Hematopoietic multipotent progenitor cell treated with erythropoietin and hydrocortisone succinate and interleukin-3 and kit ligand, for 15 days (in vitro differentiated cells): ENCODE results near the gene DYNLT1.
A peak's percentile ranks its signal among the peaks of the same experiment; 100 is the strongest.
"Not testable (repeated sequence)": the region's sequence is repeated elsewhere in the genome, so short reads cannot be mapped to it uniquely, and the experiment has no call there.

Experiments used
- DNase-seq: peaks from one replicate; pipeline ENCODE4 v3.0.0-alpha.2; 2015; ENCODE audit warnings: low spot score

Gene DYNLT1

DNA sequence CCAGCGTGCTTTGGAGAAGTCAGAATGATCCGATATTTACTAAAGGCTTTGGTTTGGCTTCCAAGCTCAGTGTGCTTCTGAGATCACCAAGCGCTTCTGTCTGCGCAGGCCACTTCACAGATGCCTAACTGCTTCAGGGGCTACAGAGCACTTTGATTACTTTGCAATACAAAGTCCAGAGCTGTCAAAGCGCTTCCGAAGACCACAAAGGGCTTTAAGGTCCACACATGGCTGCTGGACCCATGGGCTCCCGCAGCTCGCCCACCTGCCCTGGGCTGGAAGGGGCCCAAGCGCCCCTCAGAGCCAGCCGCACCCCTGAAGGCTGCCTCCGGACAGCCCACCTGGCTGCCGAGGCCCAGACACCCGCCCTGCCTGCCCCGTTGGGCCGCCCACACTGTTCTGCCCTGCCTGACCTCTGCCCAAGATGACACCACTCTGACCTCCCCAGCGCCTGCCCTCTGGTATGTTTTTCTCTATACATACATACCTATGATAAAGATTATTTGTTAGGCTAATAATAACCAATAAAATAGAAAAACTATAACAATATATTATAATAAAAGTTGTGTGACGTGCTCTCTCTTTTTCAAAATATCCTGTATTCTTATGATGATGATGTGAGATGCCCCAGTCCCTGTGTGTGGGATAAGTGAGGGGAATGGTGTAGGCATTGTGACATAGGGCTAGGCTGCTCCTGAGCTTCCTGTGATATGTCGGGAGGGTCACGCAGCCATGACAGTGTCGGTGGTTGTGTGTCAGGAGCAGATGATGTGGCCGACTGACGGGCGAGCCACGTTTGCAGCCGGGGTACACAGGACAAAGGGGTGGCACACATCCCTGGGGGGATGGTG is 22.6 kb downstream of the DYNLT1 start:
- DNase-seq: no peak

- no peak for DNase-seq
Measured at GRCh38 chr6:158620963-158621693, 23.4 kb downstream of the DYNLT1 start.

DNA sequence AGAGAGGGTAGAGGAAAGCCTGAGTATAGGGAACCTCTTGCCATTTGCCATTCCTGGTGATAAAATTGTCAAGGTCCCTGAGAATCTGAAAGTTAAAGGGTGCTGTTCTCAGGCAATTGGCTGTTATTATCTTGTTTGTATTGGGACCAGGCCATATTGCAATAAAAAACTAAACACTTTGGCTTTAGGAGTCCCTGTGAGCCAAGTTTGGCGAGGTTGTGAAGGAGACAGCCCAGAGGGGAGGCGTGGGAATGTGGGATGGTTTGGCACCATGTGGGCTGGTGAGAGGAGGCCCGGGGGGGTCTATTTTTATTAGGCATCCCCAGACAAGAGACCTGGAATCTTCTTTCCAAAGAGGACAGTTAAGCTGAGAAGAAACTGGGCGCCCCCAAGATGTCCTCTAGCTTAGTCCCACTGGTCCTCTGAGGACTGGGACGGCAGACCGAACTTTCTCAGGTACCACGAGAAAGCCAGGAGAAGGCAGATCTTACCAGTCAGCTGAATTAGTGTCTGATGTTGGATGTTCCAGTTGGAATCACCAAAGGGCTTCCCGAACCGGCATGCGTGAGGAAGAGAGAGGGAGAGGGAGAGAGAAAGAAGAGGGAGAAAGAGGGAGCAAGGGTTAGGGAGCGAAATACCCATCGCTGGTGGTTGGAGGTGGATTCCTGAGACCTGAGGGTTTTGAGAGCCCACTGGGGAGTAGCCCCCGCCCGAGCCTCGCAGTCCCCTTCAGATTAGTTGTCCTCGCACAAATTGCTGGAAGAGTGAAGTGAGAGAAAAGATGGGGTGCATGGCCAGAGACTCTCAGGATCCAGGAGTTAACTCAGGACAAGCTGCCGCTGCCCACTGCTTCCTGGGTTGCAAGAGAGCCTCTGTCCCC is 24.4 kb downstream of the DYNLT1 start:
- no peak for DNase-seq

DNA sequence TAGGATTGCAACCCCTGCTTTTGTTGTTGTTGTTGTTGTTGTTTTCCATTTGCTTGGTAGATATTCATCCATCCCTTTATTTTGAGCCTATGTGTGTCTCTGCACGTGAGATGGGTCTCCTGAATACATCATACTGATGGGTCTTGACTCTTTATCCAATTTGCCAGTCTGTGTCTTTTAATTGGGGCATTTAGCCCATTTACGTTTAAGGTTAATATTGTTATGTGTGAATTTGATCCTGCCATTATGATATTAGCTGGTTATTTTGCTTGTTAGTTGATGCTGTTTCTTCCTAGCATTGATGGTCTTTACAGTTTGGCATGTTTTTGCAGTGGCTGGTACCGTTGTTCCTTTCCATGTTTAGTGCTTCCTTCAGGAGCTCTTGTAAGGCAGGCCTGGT is 26.3 kb downstream of the DYNLT1 start:
- not testable (repeated sequence) for DNase-seq

DNA sequence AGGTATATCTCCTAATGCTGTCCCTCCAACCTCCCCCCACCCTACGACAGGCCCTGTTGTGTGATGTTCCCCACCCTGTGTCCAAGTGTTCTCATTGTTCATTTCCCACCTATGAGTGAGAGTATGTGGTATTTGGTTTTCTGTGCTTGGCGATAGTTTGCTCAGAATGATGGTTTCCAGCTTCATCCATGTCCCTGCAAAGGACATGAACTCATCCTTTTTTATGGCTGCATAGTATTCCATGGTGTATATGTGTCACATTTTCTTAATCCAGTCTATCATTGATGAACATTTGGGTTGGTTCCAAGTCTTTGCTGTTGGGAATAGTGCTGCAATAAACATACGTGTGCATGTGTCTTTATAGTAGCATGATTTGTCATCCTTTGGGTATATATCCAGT is 29.9 kb downstream of the DYNLT1 start:
- DNase-seq: not testable (repeated sequence)

DNA sequence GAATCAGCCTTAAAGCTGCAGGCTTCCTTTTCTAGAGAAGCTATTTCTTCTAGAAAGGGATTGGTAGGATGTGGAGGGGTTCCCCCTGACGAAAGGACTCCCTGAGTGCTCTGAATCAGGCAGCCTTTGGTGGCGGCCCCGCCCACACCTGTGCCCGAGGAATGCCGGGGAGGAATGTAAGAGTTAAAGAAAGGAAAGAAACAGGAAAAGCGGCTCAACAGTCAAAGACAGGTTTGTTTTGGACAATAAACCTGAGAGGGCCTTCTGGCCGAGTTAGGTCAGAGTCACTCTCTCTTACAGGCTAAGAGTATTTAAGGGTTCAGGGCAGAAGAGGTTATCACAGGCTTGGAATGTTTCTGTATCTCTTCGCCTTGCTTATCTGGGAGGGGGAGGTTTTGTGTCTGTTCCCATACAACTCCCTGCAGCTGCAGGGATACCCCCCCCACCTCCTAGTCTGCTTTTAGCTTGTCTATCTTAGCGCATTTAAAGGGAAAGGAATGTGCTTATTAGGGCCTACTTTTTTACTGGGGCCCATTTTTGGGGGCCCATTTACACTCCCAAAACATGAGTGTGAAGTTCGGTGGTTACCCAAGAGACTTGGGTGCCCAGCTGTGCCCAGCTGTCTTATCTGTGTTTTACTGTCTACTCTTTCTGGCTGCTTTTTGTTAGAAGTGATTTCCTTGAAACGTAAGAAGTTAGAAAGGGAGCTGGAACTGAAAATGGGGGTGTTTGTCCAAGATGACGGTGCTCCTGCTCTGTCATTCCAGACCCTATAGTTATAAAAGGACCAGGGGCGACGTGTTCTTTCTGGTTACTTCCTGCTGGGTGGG is 32.8 kb downstream of the DYNLT1 start:
- no peak for DNase-seq

DNA sequence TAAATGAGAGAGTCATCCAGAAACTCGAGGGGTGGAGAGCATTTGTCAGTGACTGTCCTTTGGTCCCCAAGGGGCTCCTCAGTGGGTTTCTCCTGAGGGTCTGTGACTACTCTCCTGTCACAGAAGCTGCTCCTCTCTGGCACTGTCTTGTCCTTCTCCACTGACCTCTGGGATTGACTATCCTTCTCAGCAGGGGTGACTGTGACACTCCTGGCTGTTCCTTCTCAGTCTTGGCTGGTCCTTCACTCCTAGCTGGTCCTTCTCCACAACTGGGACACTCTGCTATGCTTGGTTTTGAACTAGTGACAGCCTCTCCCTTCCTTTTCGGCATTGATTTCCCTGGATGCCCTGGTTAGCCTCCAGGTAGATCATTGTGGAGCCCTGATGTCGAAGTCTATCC is 33.5 kb downstream of the DYNLT1 start:
- no peak for DNase-seq

GRCh38 chr6:158610319-158610968 is 34.1 kb downstream of the DYNLT1 start:
- no peak for DNase-seq

DNA sequence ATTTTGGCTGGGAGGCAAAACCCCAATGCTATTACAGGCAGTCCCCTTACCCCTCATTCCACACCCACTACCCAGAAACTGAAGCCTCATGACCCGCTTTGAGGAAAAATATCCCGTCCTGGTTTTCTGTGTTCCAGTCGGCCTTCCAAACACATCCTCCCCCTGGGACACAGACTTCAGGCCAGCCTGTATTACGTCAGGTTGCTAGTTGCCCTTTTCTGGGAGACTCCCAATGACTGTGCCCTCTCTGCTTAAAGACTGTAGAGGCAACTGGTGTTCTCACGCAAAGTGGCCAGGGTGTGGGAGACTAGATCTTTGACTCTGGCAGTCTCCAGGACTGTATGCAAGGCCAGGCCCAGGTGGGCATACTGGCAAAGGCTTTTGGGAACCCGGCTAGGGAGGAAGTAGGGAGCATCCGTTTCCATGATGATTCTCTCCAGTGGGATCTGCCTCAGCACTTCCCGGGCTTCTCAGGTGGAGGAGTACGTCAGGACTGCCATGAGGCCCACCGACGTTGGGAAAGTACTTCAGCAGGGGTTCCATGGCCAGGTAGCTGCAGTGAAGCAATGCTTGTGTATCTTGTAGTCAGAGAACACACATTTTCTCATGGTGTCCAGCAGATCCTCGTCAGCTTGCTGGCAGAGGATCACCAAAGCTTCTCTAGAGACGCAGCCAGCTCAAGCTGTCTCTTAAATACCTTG is 34.9 kb downstream of the DYNLT1 start:
- DNase-seq: no peak

- DNase-seq: no peak
Measured at GRCh38 chr6:158608221-158608620, 36.3 kb downstream of the DYNLT1 start.

DNA sequence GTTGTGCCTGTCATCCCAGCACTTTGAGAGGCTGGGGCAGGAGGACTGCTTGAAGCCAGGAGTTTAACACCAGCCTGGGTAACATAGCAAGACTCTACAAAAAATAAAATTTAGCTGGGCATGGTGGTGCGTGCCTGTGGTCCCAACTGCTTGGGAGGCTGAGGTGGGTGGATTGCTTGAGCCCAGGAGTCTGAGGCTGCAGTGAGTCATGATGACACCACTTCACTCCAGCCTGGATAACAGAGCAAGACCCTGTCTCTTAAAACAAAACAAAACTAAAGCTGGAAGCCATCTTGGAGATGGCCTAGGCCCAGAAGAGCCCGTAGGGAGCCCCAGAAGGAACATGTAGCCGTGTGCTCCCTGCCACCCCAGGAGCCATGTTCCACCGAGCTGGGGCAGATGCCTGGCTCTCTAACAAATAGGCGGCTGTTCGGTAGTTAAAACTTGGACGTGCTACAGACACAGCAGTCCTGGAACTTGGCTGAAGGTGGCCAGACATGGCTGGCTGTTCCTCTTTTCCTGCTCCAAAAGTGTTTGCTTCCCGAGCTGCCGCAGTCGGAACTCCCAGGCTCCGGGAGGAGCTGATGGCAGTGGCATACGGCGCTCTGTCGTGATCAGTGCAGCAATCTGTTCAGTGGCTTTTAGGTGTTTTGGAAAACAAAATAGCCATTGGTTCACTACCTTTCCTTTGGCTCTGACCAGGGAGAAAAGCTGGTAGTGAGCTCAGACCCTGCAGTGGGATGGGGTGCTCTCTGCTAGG is 37.0 kb downstream of the DYNLT1 start:
- DNase-seq: no peak

DNA sequence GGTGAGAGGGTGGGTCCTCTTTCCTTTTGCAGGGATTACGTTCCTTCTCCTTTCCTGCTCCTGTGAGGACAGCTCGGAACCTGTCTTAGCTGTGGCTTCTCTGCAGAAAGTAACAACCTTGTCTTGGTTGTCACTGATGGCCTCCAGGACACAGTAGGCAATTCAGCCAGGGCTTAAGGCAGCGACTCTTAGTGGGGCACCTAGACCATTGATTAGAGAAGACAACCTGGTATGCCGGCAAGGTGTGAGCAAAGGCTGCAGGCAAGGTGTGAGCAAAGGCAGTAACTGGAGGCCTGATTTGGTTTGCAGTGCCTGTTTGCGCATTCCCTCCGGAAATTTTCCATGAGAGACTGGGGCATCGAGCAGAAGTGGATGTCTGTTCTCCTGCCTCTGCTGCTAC is 37.6 kb downstream of the DYNLT1 start:
- DNase-seq: no peak

DNA sequence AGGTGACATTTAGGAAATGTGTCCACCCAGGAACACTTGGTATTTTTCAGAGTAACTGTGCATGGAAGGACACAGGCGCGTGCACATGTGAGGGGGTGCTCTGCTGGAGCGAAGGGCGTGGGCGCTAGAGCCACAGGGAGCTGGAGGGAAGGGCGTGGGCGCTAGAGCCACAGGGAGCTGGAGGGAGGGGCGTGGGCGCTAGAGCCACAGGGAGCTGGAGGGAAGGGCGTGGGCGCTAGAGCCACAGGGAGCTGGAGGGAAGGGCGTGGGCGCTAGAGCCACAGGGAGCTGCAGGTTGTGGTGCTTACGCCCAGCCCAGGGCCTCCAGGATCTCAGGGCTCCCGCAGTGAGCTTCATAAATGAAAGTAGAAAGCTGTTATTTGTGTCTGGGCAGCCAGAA is 38.5 kb downstream of the DYNLT1 start:
- DNase-seq: not testable (repeated sequence)

GRCh38 chr6:158605266-158605878 is 39.2 kb downstream of the DYNLT1 start:
- peak; percentile 54 for DNase-seq

DNA sequence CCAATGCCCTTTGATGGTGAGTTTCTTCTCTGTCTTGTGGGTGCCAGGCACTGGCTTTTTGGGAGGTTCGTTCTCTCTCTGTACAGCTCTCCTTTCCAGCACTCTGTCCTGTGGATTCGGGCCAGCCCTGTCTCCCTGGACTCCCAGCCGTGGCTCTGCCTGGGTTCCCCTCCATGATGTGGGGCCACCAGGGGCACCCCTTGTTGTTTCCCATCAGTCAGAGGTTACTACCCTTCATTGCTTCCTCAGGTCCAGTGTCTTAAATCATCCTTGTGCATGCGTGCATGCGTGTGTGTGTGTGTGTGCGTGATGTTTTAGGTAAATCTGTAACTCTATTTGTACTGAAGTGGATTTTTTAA is 40.5 kb downstream of the DYNLT1 start:
- no peak for DNase-seq

DNA sequence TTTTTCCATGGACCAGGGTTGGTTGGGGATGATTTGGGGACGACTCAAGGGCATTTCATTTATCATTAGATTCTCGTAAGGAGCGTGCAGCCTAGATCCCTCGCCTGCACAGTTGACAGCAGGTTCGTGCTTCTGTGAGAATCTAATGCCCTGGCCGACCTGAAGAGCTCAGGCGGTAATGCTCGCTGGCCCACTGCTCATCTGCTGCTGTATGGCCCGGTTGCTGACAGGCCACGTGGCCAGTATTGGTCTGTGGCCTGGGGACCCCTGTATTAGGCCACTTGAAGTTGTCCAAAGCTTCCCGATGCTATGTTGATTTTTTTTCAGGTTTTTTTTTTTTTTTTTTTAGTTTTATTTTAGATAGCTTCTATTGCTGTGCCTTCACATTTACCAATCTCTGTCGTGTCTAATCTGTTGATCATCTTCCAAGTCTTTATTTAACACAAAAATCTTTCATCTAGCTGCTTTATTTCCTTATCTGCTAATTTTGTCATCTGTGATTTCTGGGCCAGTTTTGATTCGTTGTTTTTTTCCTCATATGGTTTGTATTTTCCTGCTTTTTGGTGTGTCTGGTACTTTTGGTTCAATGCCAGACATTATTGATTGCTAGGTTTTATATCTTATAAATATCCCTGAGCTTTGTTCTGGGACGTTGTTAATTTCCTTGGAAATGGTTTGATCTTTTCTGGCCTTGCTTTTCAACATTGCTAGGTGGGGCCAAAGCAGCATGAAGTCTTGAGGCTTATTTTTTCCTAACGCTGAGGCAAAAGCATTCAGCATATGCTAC is 41.1 kb downstream of the DYNLT1 start:
- DNase-seq: no peak

DNA sequence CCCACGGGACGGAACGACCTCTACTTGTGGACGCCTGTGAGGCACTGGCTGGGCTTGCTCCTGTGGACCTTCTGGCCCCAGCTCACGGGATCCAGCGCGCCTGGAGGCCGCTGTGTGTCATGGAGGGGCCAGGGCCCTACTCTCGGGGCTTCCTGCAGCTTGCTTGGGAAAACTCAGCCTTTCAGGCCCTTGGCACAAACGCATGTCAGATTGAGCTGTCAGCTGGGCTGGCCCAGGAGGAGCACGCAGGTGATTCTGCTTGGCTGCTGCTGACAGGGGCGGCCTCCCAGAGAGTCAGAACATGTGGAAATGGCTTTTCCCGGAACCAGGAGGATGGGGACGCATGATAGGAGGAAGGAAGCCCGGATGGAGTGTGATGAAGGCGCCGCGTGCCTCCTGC is 44.9 kb downstream of the DYNLT1 start:
- no peak for DNase-seq

DNA sequence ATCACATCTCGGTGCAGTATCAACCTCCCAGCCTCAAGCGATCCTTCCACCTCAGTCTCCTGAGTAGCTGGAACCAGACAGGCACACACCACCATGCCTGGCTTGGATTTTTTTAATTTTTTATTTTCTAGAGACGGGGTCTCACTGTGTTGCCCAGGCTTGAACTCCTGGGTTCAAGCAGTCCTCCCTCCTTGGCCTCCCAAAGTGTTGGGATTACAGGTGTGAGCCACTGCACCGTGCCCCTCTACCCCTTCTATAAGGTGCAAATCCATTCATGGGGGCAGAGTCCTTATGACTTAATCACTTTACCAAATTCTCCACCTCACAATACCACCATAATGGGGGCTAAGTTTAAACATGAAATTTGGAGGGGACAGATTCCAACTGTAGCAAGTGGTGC is 47.0 kb downstream of the DYNLT1 start:
- no peak for DNase-seq
